Smooth muscle cell of the brain vasculature (primary cell): Measurements from ENCODE around the gene ZDHHC18.

Experiments
- DNase-seq: peaks from one replicate; pipeline ENCODE4 v3.0.0-alpha.2; 2012; ENCODE audit warnings: low read depth, low spot score

ZDHHC18 gene

GRCh38 chr1:26826261-26827105 is at the start of gene ZDHHC18:
ZDHHC18 (plus strand) TSS chr1:26826688; CDS start chr1:26826805, 117 bp downstream.
- DNase-seq, result peak; percentile 12

GRCh38 chr1:26779098-26779668 is 47.3 kb upstream of the ZDHHC18 start:
- DNase-seq, result no peak

GRCh38 chr1:26780344-26780957 is 46.0 kb upstream of the ZDHHC18 start:
- DNase-seq, result no peak

- DNase-seq, result no peak
Measured at GRCh38 chr1:26781206-26781825, 45.2 kb upstream of the ZDHHC18 start.

- DNase-seq, result no peak
Measured at GRCh38 chr1:26782521-26783212, 43.8 kb upstream of the ZDHHC18 start.

GRCh38 chr1:26783646-26784022 is 42.9 kb upstream of the ZDHHC18 start:
- DNase-seq, result no peak

- peak; percentile 86 for DNase-seq
Measured at GRCh38 chr1:26784023-26784871, 42.2 kb upstream of the ZDHHC18 start.

GRCh38 chr1:26784886-26785285 is 41.6 kb upstream of the ZDHHC18 start:
- no peak for DNase-seq

- DNase-seq, result no peak
Measured at GRCh38 chr1:26785611-26786436, 40.7 kb upstream of the ZDHHC18 start.

GRCh38 chr1:26786437-26787380 is 39.8 kb upstream of the ZDHHC18 start:
- no peak for DNase-seq

GRCh38 chr1:26787381-26787705 is 39.1 kb upstream of the ZDHHC18 start:
- DNase-seq, result no peak

GRCh38 chr1:26787706-26788514 is 38.6 kb upstream of the ZDHHC18 start, which contains the start of gene PIGV:
PIGV (plus strand) TSS chr1:26787950; CDS start chr1:26790816, 2,866 bp downstream.
- peak; percentile 59 for DNase-seq

GRCh38 chr1:26788515-26788785 is 38.0 kb upstream of the ZDHHC18 start:
- no peak for DNase-seq

- peak; percentile 57 for DNase-seq
Measured at GRCh38 chr1:26788836-26789611, 37.5 kb upstream of the ZDHHC18 start.

GRCh38 chr1:26789612-26789865 is 36.9 kb upstream of the ZDHHC18 start:
- DNase-seq, result no peak

- no peak for DNase-seq
Measured at GRCh38 chr1:26789931-26790330, 36.6 kb upstream of the ZDHHC18 start.

GRCh38 chr1:26790551-26790953 is 35.9 kb upstream of the ZDHHC18 start:
- no peak for DNase-seq

GRCh38 chr1:26791148-26791547 is 35.3 kb upstream of the ZDHHC18 start:
- no peak for DNase-seq
